ENCODE results near the gene SECISBP2L.
A peak's percentile ranks its signal among the peaks of the same experiment; 100 is the strongest.

- TF ChIP-seq CTCF (IDR thresholded peaks at IDR 0.05; ENCODE audit: low read depth, low read length, poor library complexity, severe bottlenecking) (peak; percentile 66), EZH2phosphoT487 (IDR thresholded peaks at IDR 0.05; ENCODE audit: borderline replicate concordance, low read length) (no peak)
These were observed at the start of gene SECISBP2L for GRCh38 chr15:49046220-49047102.
